GM12892 (cell line): ENCODE results near the gene B3GAT3.
"Not testable (repeated sequence)": the region's sequence is repeated elsewhere in the genome, so short reads cannot be mapped to it uniquely, and the experiment has no call there.

ENCODE experiments used
- POLR2A ChIP-seq: IDR thresholded peaks from 2 replicates; pipeline ENCODE4 v1.6.1; 2011; ENCODE audit warnings: low read depth, low read length, control low read depth
- POLR2AphosphoS5 ChIP-seq: IDR thresholded peaks from 2 replicates; pipeline ENCODE4 v1.6.1; 2011; ENCODE audit warnings: low read depth, low read length, control low read depth
- TAF1 ChIP-seq: IDR thresholded peaks from 2 replicates; pipeline ENCODE4 v1.6.1; 2011; ENCODE audit warnings: low read depth, mild to moderate bottlenecking, control low read depth, low read length, borderline replicate concordance

- not testable (repeated sequence) for TF ChIP-seq POLR2A, POLR2AphosphoS5, TAF1
Measured at GRCh38 chr11:62650283-62650682, 28.5 kb upstream of the B3GAT3 start.
